GM21390 (cell line): Measurements from ENCODE around the gene ERV3-1.
"Not testable (repeated sequence)": the region's sequence is repeated elsewhere in the genome, so short reads cannot be mapped to it uniquely, and the experiment has no call there.

Experiments used
- ATAC-seq: cut with Tn5 transposase; IDR thresholded peaks from one replicate; pipeline ENCODE4 v1.9.1; 2021; ENCODE audit not compliant: unreplicated experiment

The ERV3-1 gene

GRCh38 chr7:65001291-65001814, 5.1 kb downstream of the ERV3-1 start:
- ATAC-seq: no peak

GRCh38 chr7:64999165-65000004, 7.1 kb downstream of the ERV3-1 start:
- peak; percentile 65 for ATAC-seq

GRCh38 chr7:64998865-64999164, 7.7 kb downstream of the ERV3-1 start:
- ATAC-seq: no peak

GRCh38 chr7:64997927-64998391, 8.5 kb downstream of the ERV3-1 start:
- ATAC-seq: no peak

- no peak for ATAC-seq
Observed at GRCh38 chr7:64997164-64997908, 9.2 kb downstream of the ERV3-1 start.

GRCh38 chr7:64996305-64996704, 10.2 kb downstream of the ERV3-1 start:
- no peak for ATAC-seq

GRCh38 chr7:64993901-64994300, 12.6 kb downstream of the ERV3-1 start:
- ATAC-seq: no peak

GRCh38 chr7:64992971-64993370, 13.5 kb downstream of the ERV3-1 start:
- ATAC-seq: no peak

GRCh38 chr7:64990936-64991335, 15.6 kb downstream of the ERV3-1 start, which contains the start of gene ZNF117:
Gene ZNF117 (minus strand): TSS chr7:64991036.
- no peak for ATAC-seq

- ATAC-seq: no peak
Observed at GRCh38 chr7:64990216-64990615, 16.3 kb downstream of the ERV3-1 start.

- no peak for ATAC-seq
Observed at GRCh38 chr7:64978497-64979203, 27.8 kb downstream of the ERV3-1 start.

GRCh38 chr7:64965594-64965993, 40.9 kb downstream of the ERV3-1 start:
- no peak for ATAC-seq

GRCh38 chr7:64959072-64959747, 47.3 kb downstream of the ERV3-1 start:
- ATAC-seq: no peak

- peak; percentile 72 for ATAC-seq
Observed at GRCh38 chr7:64951250-64951848, 55.1 kb downstream of the ERV3-1 start.

GRCh38 chr7:64950673-64951072, 55.8 kb downstream of the ERV3-1 start:
- ATAC-seq: not testable (repeated sequence)

- ATAC-seq: not testable (repeated sequence)
Observed at GRCh38 chr7:64948774-64949173, 57.7 kb downstream of the ERV3-1 start.

GRCh38 chr7:64947252-64948000, 59.1 kb downstream of the ERV3-1 start:
- ATAC-seq: no peak

- no peak for ATAC-seq
Observed at GRCh38 chr7:64946772-64947171, 59.7 kb downstream of the ERV3-1 start.

GRCh38 chr7:64945503-64946175, 60.8 kb downstream of the ERV3-1 start:
- no peak for ATAC-seq
